ENCODE results near the gene COL19A1.
A peak's percentile ranks its signal among the peaks of the same experiment; 100 is the strongest.
"Not testable (repeated sequence)": the region's sequence is repeated elsewhere in the genome, so short reads cannot be mapped to it uniquely, and the experiment has no call there.

Gene COL19A1

GRCh38 chr6:69866351-69866769, at the start of gene COL19A1:
COL19A1 (plus strand) TSS chr6:69866556; CDS start chr6:69879568, 13,012 bp downstream.
- no peak for DNase-seq (ENCODE audit: low read depth)

- no peak for DNase-seq (ENCODE audit: low read depth)
Measured at GRCh38 chr6:69816569-69816968, 49.8 kb upstream of the COL19A1 start.

GRCh38 chr6:69817358-69817757, 49.0 kb upstream of the COL19A1 start:
- no peak for DNase-seq (ENCODE audit: low read depth)

GRCh38 chr6:69818223-69818930, 48.0 kb upstream of the COL19A1 start:
- DNase-seq (ENCODE audit: low read depth), result no peak

- no peak for DNase-seq (ENCODE audit: low read depth)
Measured at GRCh38 chr6:69819138-69819537, 47.2 kb upstream of the COL19A1 start.

GRCh38 chr6:69820018-69820417, 46.3 kb upstream of the COL19A1 start:
- no peak for DNase-seq (ENCODE audit: low read depth)

- DNase-seq (ENCODE audit: low read depth), result no peak
Measured at GRCh38 chr6:69820438-69820837, 45.9 kb upstream of the COL19A1 start.

- DNase-seq (ENCODE audit: low read depth), result not testable (repeated sequence)
Measured at GRCh38 chr6:69824355-69824754, 42.0 kb upstream of the COL19A1 start.

- DNase-seq (ENCODE audit: low read depth), result peak; percentile 55
Measured at GRCh38 chr6:69825904-69826303, 40.5 kb upstream of the COL19A1 start.

- DNase-seq (ENCODE audit: low read depth), result peak; percentile 65
Measured at GRCh38 chr6:69827276-69827893, 39.0 kb upstream of the COL19A1 start.

GRCh38 chr6:69832558-69832957, 33.8 kb upstream of the COL19A1 start:
- DNase-seq (ENCODE audit: low read depth), result no peak

- peak; percentile 70 for DNase-seq (ENCODE audit: low read depth)
Measured at GRCh38 chr6:69835414-69836179, 30.8 kb upstream of the COL19A1 start.

- DNase-seq (ENCODE audit: low read depth), result no peak
Measured at GRCh38 chr6:69841862-69842261, 24.5 kb upstream of the COL19A1 start.

GRCh38 chr6:69843189-69843588, 23.2 kb upstream of the COL19A1 start:
- DNase-seq (ENCODE audit: low read depth), result no peak

GRCh38 chr6:69846312-69846711, 20.0 kb upstream of the COL19A1 start:
- DNase-seq (ENCODE audit: low read depth), result no peak

- peak; percentile 75 for DNase-seq (ENCODE audit: low read depth)
Measured at GRCh38 chr6:69846770-69847491, 19.4 kb upstream of the COL19A1 start.

GRCh38 chr6:69847492-69847788, 18.9 kb upstream of the COL19A1 start:
- no peak for DNase-seq (ENCODE audit: low read depth)

- no peak for DNase-seq (ENCODE audit: low read depth)
Measured at GRCh38 chr6:69848552-69848951, 17.8 kb upstream of the COL19A1 start.

GRCh38 chr6:69852706-69853105, 13.7 kb upstream of the COL19A1 start:
- DNase-seq (ENCODE audit: low read depth), result no peak

GRCh38 chr6:69861986-69862385, 4.4 kb upstream of the COL19A1 start:
- no peak for DNase-seq (ENCODE audit: low read depth)

GRCh38 chr6:69863766-69864165, 2.6 kb upstream of the COL19A1 start:
- no peak for DNase-seq (ENCODE audit: low read depth)

GRCh38 chr6:69865126-69865525, 1.2 kb upstream of the COL19A1 start:
- DNase-seq (ENCODE audit: low read depth), result peak; percentile 68
